HEK293 (cell line): ENCODE results near the gene ARID4A.

Experiments used
- HOXA7 ChIP-seq: sonication (generic); formaldehyde crosslinking; IDR thresholded peaks from 2 replicates; pipeline ENCODE4 v1.8.1; 2022; ENCODE audit warnings: missing genetic modification reagents, borderline replicate concordance
- KLF1 ChIP-seq: fragments of 450-650 bp; formaldehyde crosslinking; IDR thresholded peaks from 2 replicates; pipeline ENCODE4 v1.5.1; 2016; ENCODE audit warnings: missing biosample characterization, missing genetic modification characterization
- SP2 ChIP-seq: fragments of 450-650 bp; formaldehyde crosslinking; IDR thresholded peaks from 2 replicates; pipeline ENCODE4 v1.5.1; 2016; ENCODE audit warnings: missing biosample characterization, missing genetic modification characterization
- ZNF155 ChIP-seq: fragments of 450-650 bp; formaldehyde crosslinking; IDR thresholded peaks from 2 replicates; pipeline ENCODE4 v1.5.1; 2016; ENCODE audit warnings: missing biosample characterization, missing genetic modification characterization
- ZNF157 ChIP-seq: fragments of 450-650 bp; formaldehyde crosslinking; IDR thresholded peaks from 2 replicates; pipeline ENCODE4 v1.5.1; 2016; ENCODE audit warnings: missing biosample characterization, missing genetic modification characterization
- ZNF175 ChIP-seq: fragments of 450-650 bp; formaldehyde crosslinking; IDR thresholded peaks from 2 replicates; pipeline ENCODE4 v1.5.1; 2016; ENCODE audit warnings: missing biosample characterization, missing genetic modification characterization
- ZNF239 ChIP-seq: fragments of 450-650 bp; formaldehyde crosslinking; IDR thresholded peaks from 2 replicates; pipeline ENCODE4 v1.5.1; 2016; ENCODE audit warnings: missing biosample characterization, missing genetic modification characterization
- ZNF626 ChIP-seq: fragments of 450-650 bp; sonication (Bioruptor Pico); formaldehyde crosslinking; IDR thresholded peaks from 2 replicates; pipeline ENCODE4 v1.5.1; 2018; ENCODE audit warnings: missing biosample characterization, missing genetic modification characterization, inconsistent platforms
- ZNF792 ChIP-seq: fragments of 450-650 bp; formaldehyde crosslinking; IDR thresholded peaks from 2 replicates; pipeline ENCODE4 v1.5.1; 2016; ENCODE audit warnings: missing biosample characterization, missing genetic modification characterization
- TF ChIP-seq, protein P1 (sequence below): fragments of 450-650 bp; formaldehyde crosslinking; IDR thresholded peaks from 2 replicates; pipeline ENCODE4 v1.5.1; 2016; ENCODE audit warnings: missing biosample characterization, missing genetic modification characterization
- TF ChIP-seq, protein P2 (sequence below): fragments of 450-650 bp; formaldehyde crosslinking; IDR thresholded peaks from 2 replicates; pipeline ENCODE4 v1.5.1; 2017; ENCODE audit warnings: missing biosample characterization, missing genetic modification characterization
- TF ChIP-seq, protein P3 (sequence below): fragments of 450-650 bp; formaldehyde crosslinking; IDR thresholded peaks from 2 replicates; pipeline ENCODE4 v1.5.1; 2016; ENCODE audit warnings: missing biosample characterization, missing genetic modification characterization

DNA sequence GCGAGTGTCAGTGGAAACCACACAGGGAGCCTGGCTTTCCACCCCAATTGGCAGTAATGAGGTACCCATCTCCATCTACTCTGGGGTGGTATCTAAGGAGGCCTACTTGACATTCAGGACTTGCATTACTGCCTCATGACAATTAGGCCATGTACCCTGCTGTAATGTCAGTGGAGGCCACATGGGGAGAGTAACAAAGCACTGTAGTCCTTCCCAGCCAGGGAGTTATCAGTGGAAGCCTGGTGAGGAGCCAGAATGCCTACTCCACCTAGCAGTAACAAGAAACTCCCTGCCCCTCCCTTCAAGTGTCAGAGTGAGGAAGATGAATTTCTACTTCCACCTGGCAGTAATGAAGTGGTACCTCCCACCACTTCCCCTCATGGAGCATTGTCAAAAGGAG lies 116.5 kb downstream of the ARID4A start:
- TF ChIP-seq, protein P1, sequence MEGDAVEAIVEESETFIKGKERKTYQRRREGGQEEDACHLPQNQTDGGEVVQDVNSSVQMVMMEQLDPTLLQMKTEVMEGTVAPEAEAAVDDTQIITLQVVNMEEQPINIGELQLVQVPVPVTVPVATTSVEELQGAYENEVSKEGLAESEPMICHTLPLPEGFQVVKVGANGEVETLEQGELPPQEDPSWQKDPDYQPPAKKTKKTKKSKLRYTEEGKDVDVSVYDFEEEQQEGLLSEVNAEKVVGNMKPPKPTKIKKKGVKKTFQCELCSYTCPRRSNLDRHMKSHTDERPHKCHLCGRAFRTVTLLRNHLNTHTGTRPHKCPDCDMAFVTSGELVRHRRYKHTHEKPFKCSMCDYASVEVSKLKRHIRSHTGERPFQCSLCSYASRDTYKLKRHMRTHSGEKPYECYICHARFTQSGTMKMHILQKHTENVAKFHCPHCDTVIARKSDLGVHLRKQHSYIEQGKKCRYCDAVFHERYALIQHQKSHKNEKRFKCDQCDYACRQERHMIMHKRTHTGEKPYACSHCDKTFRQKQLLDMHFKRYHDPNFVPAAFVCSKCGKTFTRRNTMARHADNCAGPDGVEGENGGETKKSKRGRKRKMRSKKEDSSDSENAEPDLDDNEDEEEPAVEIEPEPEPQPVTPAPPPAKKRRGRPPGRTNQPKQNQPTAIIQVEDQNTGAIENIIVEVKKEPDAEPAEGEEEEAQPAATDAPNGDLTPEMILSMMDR (tag by site-specific recombination) = no peak
- TF ChIP-seq, protein P2, sequence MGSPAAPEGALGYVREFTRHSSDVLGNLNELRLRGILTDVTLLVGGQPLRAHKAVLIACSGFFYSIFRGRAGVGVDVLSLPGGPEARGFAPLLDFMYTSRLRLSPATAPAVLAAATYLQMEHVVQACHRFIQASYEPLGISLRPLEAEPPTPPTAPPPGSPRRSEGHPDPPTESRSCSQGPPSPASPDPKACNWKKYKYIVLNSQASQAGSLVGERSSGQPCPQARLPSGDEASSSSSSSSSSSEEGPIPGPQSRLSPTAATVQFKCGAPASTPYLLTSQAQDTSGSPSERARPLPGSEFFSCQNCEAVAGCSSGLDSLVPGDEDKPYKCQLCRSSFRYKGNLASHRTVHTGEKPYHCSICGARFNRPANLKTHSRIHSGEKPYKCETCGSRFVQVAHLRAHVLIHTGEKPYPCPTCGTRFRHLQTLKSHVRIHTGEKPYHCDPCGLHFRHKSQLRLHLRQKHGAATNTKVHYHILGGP = no peak
- TF ChIP-seq ZNF155 = no peak
- no peak for TF ChIP-seq ZNF157 (tag by site-specific recombination)
- TF ChIP-seq SP2 (tag by site-specific recombination) = no peak
- TF ChIP-seq ZNF792 (tag by site-specific recombination) = no peak
- no peak for TF ChIP-seq ZNF175 (tag by site-specific recombination)
- peak; percentile 77 for TF ChIP-seq KLF1 (tag by site-specific recombination)
- no peak for TF ChIP-seq ZNF239
- no peak for TF ChIP-seq ZNF626 (tag by site-specific recombination)
- TF ChIP-seq HOXA7 (CRISPR knock-in tag) = no peak
- TF ChIP-seq, protein P3, sequence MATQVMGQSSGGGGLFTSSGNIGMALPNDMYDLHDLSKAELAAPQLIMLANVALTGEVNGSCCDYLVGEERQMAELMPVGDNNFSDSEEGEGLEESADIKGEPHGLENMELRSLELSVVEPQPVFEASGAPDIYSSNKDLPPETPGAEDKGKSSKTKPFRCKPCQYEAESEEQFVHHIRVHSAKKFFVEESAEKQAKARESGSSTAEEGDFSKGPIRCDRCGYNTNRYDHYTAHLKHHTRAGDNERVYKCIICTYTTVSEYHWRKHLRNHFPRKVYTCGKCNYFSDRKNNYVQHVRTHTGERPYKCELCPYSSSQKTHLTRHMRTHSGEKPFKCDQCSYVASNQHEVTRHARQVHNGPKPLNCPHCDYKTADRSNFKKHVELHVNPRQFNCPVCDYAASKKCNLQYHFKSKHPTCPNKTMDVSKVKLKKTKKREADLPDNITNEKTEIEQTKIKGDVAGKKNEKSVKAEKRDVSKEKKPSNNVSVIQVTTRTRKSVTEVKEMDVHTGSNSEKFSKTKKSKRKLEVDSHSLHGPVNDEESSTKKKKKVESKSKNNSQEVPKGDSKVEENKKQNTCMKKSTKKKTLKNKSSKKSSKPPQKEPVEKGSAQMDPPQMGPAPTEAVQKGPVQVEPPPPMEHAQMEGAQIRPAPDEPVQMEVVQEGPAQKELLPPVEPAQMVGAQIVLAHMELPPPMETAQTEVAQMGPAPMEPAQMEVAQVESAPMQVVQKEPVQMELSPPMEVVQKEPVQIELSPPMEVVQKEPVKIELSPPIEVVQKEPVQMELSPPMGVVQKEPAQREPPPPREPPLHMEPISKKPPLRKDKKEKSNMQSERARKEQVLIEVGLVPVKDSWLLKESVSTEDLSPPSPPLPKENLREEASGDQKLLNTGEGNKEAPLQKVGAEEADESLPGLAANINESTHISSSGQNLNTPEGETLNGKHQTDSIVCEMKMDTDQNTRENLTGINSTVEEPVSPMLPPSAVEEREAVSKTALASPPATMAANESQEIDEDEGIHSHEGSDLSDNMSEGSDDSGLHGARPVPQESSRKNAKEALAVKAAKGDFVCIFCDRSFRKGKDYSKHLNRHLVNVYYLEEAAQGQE (tag by site-specific recombination) = no peak
